Tibial nerve (tissue), 4 donors: ENCODE measurements around the gene CDX2. TPM values are rescaled to one million over a fixed set of nuclear protein-coding genes. Genes with fewer than 3 reads are reported as not detected.

ENCODE experiments used
- DNase-seq, 2 donors: peaks; one replicate each; pipeline ENCODE4 v3.0.0-alpha.2; 2019; ENCODE audit warnings: low spot score in 2 of 2
- H3K27ac ChIP-seq, 4 donors: fragments of 200-600 bp; sonication (generic) in 3 of 4; one replicate each; pipeline ENCODE4 v1.5.1; 2017 to 2019; ENCODE audit warnings: mild to moderate bottlenecking in 1 of 4
- H3K27me3 ChIP-seq, 2 donors: fragments of 200-600 bp; sonication (generic) in 1 of 2; one replicate each; pipeline versions ENCODE4 v1.5.1 to v1.6.0; 2017 to 2019
- H3K36me3 ChIP-seq, 3 donors: fragments of 200-600 bp; sonication (generic); one replicate each; pipeline ENCODE4 v1.5.1; 2018 to 2019
- H3K4me1 ChIP-seq, 4 donors: fragments of 200-600 bp; sonication (generic) in 3 of 4; one replicate each; pipeline ENCODE4 v1.5.1; 2017 to 2019
- H3K4me3 ChIP-seq, 4 donors: fragments of 200-600 bp; sonication (generic) in 3 of 4; one replicate each; pipeline ENCODE4 v1.5.1; 2017 to 2019; ENCODE audit warnings: mild to moderate bottlenecking in 1 of 4, moderate library complexity in 1 of 4
- H3K9me3 ChIP-seq, 4 donors: fragments of 200-600 bp; sonication (generic) in 3 of 4; one replicate each; pipeline ENCODE4 v1.5.1; 2017 to 2019
- CTCF ChIP-seq, 5 experiments: fragments of 200-600 bp in 3 of 5; fragments of 450-650 bp in 2 of 5; sonication (generic) in 3 of 5; IDR thresholded peaks; one replicate each; pipeline ENCODE4 v1.5.1; 2016 to 2019; ENCODE audit warnings: antibody characterized with exemption in 5 of 5, mild to moderate bottlenecking in 3 of 5, moderate library complexity in 2 of 5
- EP300 ChIP-seq, 2 donors: sonication (generic); formaldehyde crosslinking; IDR thresholded peaks; one replicate each; pipeline ENCODE4 v1.6.1; 2017; ENCODE audit warnings: antibody characterized with exemption in 2 of 2, mild to moderate bottlenecking in 1 of 2
- POLR2A ChIP-seq, 2 donors: fragments of 450-650 bp; IDR thresholded peaks; one replicate each; pipeline ENCODE4 v1.6.1; 2017; ENCODE audit warnings: antibody characterized with exemption in 2 of 2, mild to moderate bottlenecking in 2 of 2, moderate library complexity in 2 of 2
- WGBS, 2 donors: methylation state at CpG; one replicate each; pipeline ENCODE4 v1.1.5; 2018; 5-methylcytosine and 5-hydroxymethylcytosine counted together
- total RNA-seq, 4 donors: library from RNA; depleted of rRNA; stranded (reverse); fragments of >200 nt; gene quantifications; one replicate each; pipeline ENCODE4 v1.1.0, GENCODE V29; 2016

CDX2 gene
- total RNA-seq, 4 donors from 2014 or later: not detected

GRCh38 chr13:27920677-27921420 is 48.3 kb downstream of the CDX2 start:
- H3K36me3 ChIP-seq: no peaks in the 10 kb centered on the region

DNA sequence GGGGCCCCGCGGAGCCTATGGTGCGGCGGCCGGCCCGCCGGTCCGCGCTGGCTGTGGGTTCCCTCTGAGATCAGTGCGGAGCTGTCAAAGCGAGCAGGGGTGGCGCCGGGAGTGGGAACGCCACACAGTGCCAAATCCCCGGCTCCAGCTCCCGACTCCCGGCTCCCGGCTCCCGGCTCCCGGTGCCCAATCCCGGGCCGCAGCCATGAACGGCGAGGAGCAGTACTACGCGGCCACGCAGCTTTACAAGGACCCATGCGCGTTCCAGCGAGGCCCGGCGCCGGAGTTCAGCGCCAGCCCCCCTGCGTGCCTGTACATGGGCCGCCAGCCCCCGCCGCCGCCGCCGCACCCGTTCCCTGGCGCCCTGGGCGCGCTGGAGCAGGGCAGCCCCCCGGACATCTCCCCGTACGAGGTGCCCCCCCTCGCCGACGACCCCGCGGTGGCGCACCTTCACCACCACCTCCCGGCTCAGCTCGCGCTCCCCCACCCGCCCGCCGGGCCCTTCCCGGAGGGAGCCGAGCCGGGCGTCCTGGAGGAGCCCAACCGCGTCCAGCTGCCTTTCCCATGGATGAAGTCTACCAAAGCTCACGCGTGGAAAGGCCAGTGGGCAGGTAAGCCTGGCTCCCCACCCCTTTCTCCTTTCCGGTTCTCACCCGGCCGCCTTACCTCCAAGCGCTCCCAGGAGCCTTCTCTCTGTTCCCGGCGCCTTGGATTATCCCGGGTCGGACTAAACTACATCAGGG is 49.0 kb downstream of the CDX2 start, which contains the start of gene PDX1:
Gene PDX1 (plus strand): TSS at position 67 of the 743 bp plus-strand sequence. CDS start 139 bp downstream, at position 206.
- 1 to 6% methylated on average over 22 to 24 of the region's 76 CpGs for WGBS, 2 donors
- H3K9me3 ChIP-seq: no peaks in the 10 kb centered on the region
- no peak for DNase-seq
- peaks cover 0 to 100% of the 10 kb centered on the region in 2 donors for H3K27me3 ChIP-seq
- no peaks in the 10 kb centered on the region for H3K36me3 ChIP-seq
- H3K4me1 ChIP-seq: peaks cover 0 to 69% (median 37%) of the 10 kb centered on the region in 4 donors
- TF ChIP-seq EP300 (IDR thresholded peaks at IDR 0.05): no peak
- TF ChIP-seq POLR2A (IDR thresholded peaks at IDR 0.05): no peak
- no peak for TF ChIP-seq CTCF (IDR thresholded peaks at IDR 0.05)
- no peak within 1 kb of the TSS for H3K27ac ChIP-seq
- peak within 1 kb of the TSS in 3 of 4 donors; percentile 28 to 45 (median 42) for H3K4me3 ChIP-seq

More at GRCh38 chr13:27920677-27921420, 48.3 kb downstream of the CDX2 start:
- H3K4me1 ChIP-seq: peaks cover 0 to 69% (median 37%) of the 10 kb centered on the region in 4 donors
- no peak overlapping the region for H3K27ac ChIP-seq
- 2 to 3% methylated on average over 32 to 38 of the region's 40 CpGs for WGBS, 2 donors
- peaks cover 0 to 100% of the 10 kb centered on the region in 2 donors for H3K27me3 ChIP-seq
- H3K4me3 ChIP-seq: peak overlapping the region; percentile 11 to 45 (median 35)
- TF ChIP-seq POLR2A (IDR thresholded peaks at IDR 0.05) (no peak), CTCF (IDR thresholded peaks at IDR 0.05) (no peak), EP300 (IDR thresholded peaks at IDR 0.05) (no peak)
- no peak for DNase-seq
- H3K9me3 ChIP-seq: no peaks in the 10 kb centered on the region

DNA sequence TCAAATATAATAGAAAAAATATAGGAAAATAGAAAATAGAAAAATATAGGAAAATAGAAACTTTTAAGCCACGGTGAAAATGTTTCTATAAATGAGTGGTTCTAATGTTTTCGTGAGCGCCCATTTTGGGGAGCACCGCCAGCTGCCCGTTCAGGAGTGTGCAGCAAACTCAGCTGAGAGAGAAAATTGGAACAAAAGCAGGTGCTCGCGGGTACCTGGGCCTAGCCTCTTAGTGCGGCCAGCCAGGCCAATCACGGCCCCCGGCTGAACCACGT is 49.5 kb downstream of the CDX2 start:
- H3K27me3 ChIP-seq: peaks cover 0 to 99% of the 10 kb centered on the region in 2 donors
- WGBS, 2 donors: 3 to 5% methylated on average over 11 of the region's 11 CpGs
- no peaks in the 10 kb centered on the region for H3K36me3 ChIP-seq
- no peak for DNase-seq
- H3K4me1 ChIP-seq: peaks cover 0 to 67% (median 37%) of the 10 kb centered on the region in 4 donors
- no peaks in the 10 kb centered on the region for H3K9me3 ChIP-seq
- no peak overlapping the region for H3K27ac ChIP-seq
- H3K4me3 ChIP-seq: peak overlapping the region in 3 of 4 donors; percentile 21 to 45 (median 23)
- TF ChIP-seq EP300 (IDR thresholded peaks at IDR 0.05) (no peak), CTCF (IDR thresholded peaks at IDR 0.05) (no peak), POLR2A (IDR thresholded peaks at IDR 0.05) (no peak)

GRCh38 chr13:27918918-27919658 is 50.0 kb downstream of the CDX2 start:
- H3K9me3 ChIP-seq: no peaks in the 10 kb centered on the region
- H3K4me3 ChIP-seq: no peak overlapping the region
- DNase-seq: no peak
- H3K27ac ChIP-seq: no peak overlapping the region
- H3K36me3 ChIP-seq: no peaks in the 10 kb centered on the region
- peaks cover 0 to 99% of the 10 kb centered on the region in 2 donors for H3K27me3 ChIP-seq
- peaks cover 0 to 62% (median 37%) of the 10 kb centered on the region in 4 donors for H3K4me1 ChIP-seq
- TF ChIP-seq POLR2A (IDR thresholded peaks at IDR 0.05) (no peak), CTCF (IDR thresholded peaks at IDR 0.05) (no peak), EP300 (IDR thresholded peaks at IDR 0.05) (no peak)
- 9 to 13% methylated on average over 23 of the region's 23 CpGs for WGBS, 2 donors
